ENCODE results near the gene PCDHGA1.
"Not testable (repeated sequence)": the region's sequence is repeated elsewhere in the genome, so short reads cannot be mapped to it uniquely, and the experiment has no call there.

- not testable (repeated sequence) for TF ChIP-seq ZNF19 (tag by site-specific recombination; IDR thresholded peaks at IDR 0.05; ENCODE audit: low read depth); ZNF266 (tag by site-specific recombination; IDR thresholded peaks at IDR 0.05; ENCODE audit: low read depth); ZNF639 (tag by site-specific recombination; IDR thresholded peaks at IDR 0.05); ZBTB48 (tag by site-specific recombination; IDR thresholded peaks at IDR 0.05); ZNF18 (tag by site-specific recombination; IDR thresholded peaks at IDR 0.05); CTCF (tag by site-specific recombination; IDR thresholded peaks at IDR 0.05); ZNF518A (tag by site-specific recombination; conservative IDR thresholded peaks at IDR 0.05; ENCODE audit: low read depth); ZNF202 (tag by site-specific recombination; IDR thresholded peaks at IDR 0.05; ENCODE audit: borderline replicate concordance); ZNF157 (tag by site-specific recombination; IDR thresholded peaks at IDR 0.05); ZNF175 (tag by site-specific recombination; IDR thresholded peaks at IDR 0.05); OVOL3 (tag by site-specific recombination; IDR thresholded peaks at IDR 0.05); ZNF114 (tag by site-specific recombination; IDR thresholded peaks at IDR 0.05); ZFP41 (tag by site-specific recombination; IDR thresholded peaks at IDR 0.05; ENCODE audit: borderline replicate concordance)
These were observed 102.0 kb downstream of the PCDHGA1 start for GRCh38 chr5:141432308-141432707.
